ENCODE measurements around the gene LIPT1.
A peak's percentile ranks its signal among the peaks of the same experiment; 100 is the strongest.
"Not testable (repeated sequence)": the region's sequence is repeated elsewhere in the genome, so short reads cannot be mapped to it uniquely, and the experiment has no call there.

The LIPT1 gene

GRCh38 chr2:99188357-99188756, 33.6 kb downstream of the LIPT1 start:
- TF ChIP-seq CTCF (IDR thresholded peaks at IDR 0.05; ENCODE audit: low read length, missing control alignments) = no peak
- no peak for DNase-seq (ENCODE audit: low read depth)
- H3K4me3 ChIP-seq (replicated peaks; ENCODE audit: low read depth, low read length) = no peak overlapping the region

GRCh38 chr2:99190548-99190947, 35.8 kb downstream of the LIPT1 start:
- TF ChIP-seq CTCF (IDR thresholded peaks at IDR 0.05; ENCODE audit: low read length, missing control alignments) = peak; percentile 8
- no peak for DNase-seq (ENCODE audit: low read depth)
- H3K4me3 ChIP-seq (replicated peaks; ENCODE audit: low read depth, low read length) = no peak overlapping the region

GRCh38 chr2:99192364-99192763, 37.6 kb downstream of the LIPT1 start:
- H3K4me3 ChIP-seq (replicated peaks; ENCODE audit: low read depth, low read length); DNase-seq (ENCODE audit: low read depth): not testable (repeated sequence)

GRCh38 chr2:99198103-99198841, 43.5 kb downstream of the LIPT1 start:
- TF ChIP-seq CTCF (IDR thresholded peaks at IDR 0.05; ENCODE audit: low read length, missing control alignments) = no peak
- no peak for DNase-seq (ENCODE audit: low read depth)

GRCh38 chr2:99200076-99200800, 45.5 kb downstream of the LIPT1 start:
- no peak overlapping the region for H3K4me3 ChIP-seq (replicated peaks; ENCODE audit: low read depth, low read length)

More at GRCh38 chr2:99198103-99198841, 43.5 kb downstream of the LIPT1 start:
- no peak overlapping the region for H3K4me3 ChIP-seq (replicated peaks; ENCODE audit: low read depth, low read length)

GRCh38 chr2:99201959-99202678, 47.4 kb downstream of the LIPT1 start:
- no peak overlapping the region for H3K4me3 ChIP-seq (replicated peaks; ENCODE audit: low read depth, low read length)
- TF ChIP-seq CTCF (IDR thresholded peaks at IDR 0.05; ENCODE audit: low read length, missing control alignments) = peak; percentile 8
- no peak for DNase-seq (ENCODE audit: low read depth)

More at GRCh38 chr2:99200076-99200800, 45.5 kb downstream of the LIPT1 start:
- DNase-seq (ENCODE audit: low read depth) = no peak
- TF ChIP-seq CTCF (IDR thresholded peaks at IDR 0.05; ENCODE audit: low read length, missing control alignments) = no peak

- no peak for TF ChIP-seq CTCF (IDR thresholded peaks at IDR 0.05; ENCODE audit: low read length, missing control alignments)
- no peak overlapping the region for H3K4me3 ChIP-seq (replicated peaks; ENCODE audit: low read depth, low read length)
- DNase-seq (ENCODE audit: low read depth) = no peak
These were observed 50.7 kb downstream of the LIPT1 start for GRCh38 chr2:99205491-99205890.
